Stimulated activated CD4-positive, alpha-beta T cell treated with anti-CD3 and anti-CD28 coated beads, Interleukin-4, amount 100 ng/mL, for 1 hour (primary cell): ENCODE measurements around the gene TRAPPC14.

ENCODE experiments used
- DNase-seq: peaks from one replicate; pipeline ENCODE4 v3.0.0-alpha.2; 2020

TRAPPC14 gene

DNA sequence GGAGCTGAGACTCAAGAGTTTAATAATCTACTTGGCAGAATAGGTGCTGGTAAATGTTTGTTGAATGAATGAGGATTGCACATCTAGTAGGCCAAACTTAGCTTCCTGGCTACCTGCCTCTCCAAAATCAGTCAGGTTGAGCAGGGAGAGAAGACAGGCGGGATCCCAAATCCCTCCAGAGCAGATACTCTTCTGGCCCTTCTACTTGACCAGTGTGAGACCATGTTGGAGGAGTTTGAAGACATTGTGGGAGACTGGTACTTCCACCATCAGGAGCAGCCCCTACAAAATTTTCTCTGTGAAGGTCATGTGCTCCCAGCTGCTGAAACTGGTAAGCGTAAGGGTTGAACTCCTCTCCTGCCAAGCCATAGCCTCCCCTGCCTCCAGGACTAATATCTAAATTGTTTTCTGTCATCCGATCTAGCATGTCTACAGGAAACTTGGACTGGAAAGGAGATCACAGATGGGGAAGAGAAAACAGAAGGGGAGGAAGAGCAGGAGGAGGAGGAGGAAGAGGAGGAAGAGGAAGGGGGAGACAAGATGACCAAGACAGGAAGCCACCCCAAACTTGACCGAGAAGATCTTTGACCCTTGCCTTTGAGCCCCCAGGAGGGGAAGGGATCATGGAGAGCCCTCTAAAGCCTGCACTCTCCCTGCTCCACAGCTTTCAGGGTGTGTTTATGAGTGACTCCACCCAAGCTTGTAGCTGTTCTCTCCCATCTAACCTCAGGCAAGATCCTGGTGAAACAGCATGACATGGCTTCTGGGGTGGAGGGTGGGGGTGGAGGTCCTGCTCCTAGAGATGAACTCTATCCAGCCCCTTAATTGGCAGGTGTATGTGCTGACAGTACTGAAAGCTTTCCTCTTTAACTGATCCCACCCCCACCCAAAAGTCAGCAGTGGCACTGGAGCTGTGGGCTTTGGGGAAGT lies 34.0 kb downstream of the TRAPPC14 start:
- no peak for DNase-seq

DNA sequence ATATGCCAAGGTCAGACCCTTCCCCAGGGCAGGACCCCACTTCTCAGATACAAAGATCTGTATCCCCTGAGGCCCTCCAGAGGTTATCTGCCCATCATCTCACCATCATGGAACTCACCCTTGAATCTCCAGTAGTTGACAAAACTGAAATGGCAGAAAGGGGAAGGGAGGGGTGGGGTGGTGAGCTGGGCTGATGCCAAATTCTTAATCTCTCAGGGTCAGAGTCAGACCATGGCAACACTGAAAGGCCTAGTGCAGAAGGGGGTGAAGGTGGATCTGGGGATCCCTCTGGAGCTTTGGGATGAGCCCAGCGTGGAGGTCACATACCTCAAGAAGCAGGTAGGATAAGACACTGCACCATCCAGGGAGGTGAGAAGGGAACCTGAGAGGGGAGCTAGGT lies 36.0 kb downstream of the TRAPPC14 start:
- no peak for DNase-seq

DNA sequence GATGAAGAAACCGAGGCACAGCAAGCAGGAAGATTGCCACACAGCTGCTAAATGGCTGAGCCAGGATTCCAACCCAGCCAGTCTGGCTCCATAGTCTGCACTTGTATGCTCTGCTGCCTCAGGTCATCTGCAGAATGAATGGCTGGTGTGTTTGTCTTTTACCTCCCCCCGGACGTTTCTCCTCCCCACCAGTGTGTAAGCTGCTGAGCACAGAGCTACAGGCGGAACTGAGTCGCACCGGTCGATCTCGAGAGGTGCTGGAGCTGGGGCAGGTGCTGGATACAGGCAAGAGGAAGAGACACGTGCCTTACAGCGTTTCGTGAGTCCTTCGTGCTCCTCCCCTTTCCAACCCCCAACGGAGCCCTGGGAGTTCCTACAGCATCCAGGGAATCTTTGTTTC lies 36.5 kb downstream of the TRAPPC14 start:
- no peak for DNase-seq

DNA sequence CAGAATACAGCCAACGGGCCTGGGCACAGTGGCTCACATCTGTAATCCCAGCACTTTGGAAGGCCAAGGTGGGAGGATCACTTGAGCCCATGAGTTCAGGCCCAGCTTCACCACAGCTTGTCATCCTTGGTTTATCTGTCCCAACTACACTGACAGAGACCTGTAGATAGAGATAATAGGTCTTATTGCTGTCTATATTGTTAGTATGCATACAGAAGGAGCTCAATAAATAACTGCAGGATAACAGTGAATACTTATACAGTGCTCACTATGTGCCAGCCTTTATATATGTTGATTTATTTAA lies 37.8 kb downstream of the TRAPPC14 start:
- DNase-seq: no peak

DNA sequence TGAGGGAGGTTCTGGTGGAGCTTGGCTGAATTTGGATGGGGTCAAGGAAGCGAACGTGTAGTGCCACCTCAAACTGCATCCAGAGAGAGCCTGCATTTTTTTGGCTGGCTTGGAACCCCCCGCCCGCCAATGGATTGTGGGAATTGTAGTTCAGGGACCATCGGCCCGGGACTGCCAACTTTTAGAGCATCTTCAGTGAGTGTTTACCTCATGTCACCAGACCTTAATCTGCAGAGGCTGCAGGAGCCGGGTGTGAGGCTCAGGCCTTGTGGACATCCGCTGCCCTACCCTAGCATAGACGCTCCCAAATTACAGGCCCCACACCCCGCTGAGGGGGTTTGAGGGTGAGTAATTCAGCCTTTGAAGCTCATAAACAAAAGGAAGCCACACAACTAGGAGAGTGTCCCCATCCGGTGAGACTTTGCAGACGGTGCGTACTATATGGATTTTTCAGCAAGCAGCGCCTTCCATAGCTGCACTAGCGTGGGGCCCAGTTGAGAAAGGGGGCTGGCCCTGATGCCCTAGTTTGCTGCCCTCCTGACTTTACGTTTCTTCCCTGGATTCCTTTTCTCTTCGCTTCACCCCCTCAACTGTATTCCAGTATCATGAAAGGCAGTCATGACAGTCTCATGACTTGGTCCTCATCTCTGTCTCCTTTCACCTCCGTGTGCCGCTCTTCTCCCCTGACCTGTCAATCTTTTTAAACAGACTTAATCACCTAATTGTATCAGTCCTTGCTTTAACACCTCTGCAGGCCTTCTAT lies 38.4 kb downstream of the TRAPPC14 start:
- peak; percentile 66 for DNase-seq

DNA sequence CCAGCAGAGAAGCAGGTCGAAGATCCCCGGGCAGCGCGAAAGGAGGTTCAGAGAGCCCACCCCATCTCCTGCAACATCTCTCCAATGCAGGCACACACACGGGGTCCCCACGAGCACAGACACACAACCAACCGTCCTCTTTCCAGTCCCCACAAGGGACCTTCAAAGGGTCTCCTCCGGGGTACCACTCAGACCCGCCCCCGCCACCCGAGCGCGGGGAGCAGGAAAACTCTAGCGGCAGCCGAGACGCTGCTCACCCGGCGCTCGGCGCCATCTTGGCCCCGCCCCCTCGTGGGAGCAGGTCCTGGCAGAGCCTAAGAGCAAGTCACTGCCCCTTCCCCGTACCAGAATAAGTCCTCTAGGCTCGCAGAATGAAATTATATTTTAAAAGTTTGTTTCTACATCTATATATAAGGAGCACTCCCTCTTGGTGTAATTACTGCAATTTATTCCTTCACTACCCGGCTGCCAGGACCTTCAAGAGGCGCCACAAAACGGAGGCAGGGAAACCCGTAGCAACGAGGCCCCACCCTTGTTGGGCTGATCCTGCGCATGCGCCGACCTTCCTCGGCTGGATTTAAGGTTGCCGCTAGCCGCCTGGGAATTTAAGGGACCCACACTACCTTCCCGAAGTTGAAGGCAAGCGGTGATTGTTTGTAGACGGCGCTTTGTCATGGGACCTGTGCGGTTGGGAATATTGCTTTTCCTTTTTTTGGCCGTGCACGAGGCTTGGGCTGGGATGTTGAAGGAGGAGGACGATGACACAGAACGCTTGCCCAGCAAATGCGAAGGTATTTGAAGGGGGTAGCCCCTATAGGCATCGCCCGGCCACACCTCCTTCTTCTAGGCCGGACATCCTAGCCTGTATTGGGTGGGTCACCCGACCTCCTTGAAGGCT lies 39.2 kb downstream of the TRAPPC14 start, which contains the start of the genes CNPY4 and TAF6:
CNPY4 (plus strand) TSS at position 563 of the 898 bp plus-strand sequence; CDS start at position 674, 111 bp downstream.
TAF6 (minus strand) TSS at position 287 of the 898 bp plus-strand sequence. CDS start 5,149 bp downstream, outside the sequence.
- DNase-seq: peak; percentile 96

DNA sequence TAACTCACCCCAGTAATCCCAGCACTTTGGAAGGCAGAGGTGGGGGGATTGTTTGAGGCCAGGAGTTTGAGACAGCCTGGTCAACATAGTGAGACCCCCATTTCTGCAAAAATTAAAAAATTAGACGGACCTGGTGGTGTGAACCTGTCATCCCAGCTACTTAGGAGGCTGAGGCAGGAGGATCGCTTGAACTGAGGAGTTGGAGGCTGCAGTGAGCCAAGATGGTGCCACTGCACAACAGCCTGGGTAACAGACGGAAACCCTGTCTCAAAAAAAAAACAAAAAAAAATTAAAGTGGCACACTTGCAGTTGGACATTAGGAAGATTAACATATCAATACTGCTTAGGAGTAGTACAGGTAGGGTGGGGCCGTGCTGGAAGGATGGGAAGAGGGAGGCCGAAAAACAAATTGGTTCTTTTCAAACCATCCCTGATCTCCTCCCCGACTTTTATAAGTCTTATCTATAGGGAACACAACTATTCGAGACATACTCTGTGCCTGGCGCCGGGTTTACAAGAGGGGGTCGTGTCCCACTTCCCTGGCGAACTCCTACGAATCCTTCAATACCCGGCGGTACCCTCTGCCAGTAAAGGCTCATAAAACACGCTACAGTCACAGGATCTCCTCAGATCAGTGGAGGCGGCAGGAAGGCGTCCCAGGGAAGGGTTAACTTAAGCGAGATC lies 40.0 kb downstream of the TRAPPC14 start:
- no peak for DNase-seq

DNA sequence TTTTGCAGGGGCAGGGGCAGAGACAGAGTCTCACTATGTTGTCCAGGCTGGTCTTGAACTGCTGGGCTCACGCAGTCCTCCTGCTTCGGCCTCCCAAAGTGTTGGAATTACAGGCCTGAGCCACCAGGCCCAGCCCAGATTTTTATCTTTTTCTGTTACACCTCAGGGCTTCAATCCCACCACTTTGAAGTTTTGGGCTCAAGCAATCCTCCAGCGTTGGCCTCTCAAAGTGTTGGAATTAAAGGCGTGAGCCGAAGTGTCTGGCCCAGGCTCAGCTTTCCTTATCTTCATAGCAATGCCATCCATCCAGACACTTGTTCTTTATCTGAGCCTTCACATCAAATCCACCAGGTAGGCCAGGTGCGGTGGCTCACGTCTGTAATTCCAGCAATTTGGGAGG lies 43.5 kb downstream of the TRAPPC14 start:
- DNase-seq: no peak

DNA sequence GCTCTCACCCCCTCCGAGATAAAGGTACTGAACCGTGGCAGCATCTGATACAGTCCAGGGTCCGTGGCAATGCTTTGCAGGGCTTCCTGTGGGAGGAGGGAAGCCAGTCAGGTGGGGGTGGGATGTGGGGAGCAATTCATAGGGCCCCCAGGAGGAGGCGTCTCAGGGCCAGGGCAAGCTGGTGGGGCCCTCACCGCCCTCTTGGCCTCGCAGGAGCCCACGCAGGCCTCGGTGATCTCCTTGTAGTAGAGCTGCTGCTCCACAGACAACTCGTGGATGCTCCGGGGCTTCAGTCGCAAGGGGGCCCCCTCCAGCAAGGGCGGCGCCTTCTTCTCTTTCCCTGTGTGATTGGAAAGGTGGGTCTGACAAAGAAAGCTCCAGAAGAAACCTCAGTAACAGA lies 46.6 kb downstream of the TRAPPC14 start:
- DNase-seq: no peak

DNA sequence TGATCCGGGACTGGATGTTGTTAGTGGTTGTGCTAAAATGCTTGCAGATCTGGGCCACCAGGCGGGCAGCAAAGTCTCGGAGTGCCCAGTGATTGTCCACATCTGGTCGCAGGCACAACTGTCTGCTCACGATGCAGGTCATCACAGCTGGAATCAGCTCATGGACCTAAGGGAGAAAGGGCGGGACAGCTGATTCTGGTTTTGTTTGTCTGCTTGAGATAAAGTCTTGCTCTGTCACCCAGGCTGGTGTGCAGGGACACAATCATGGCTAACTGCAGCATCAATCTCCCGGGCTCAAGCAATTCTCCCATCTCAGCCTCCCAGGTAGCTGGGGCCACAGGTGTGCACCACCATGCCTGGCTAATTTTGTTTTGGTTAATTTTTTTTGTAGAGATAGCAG lies 47.4 kb downstream of the TRAPPC14 start:
- no peak for DNase-seq

DNA sequence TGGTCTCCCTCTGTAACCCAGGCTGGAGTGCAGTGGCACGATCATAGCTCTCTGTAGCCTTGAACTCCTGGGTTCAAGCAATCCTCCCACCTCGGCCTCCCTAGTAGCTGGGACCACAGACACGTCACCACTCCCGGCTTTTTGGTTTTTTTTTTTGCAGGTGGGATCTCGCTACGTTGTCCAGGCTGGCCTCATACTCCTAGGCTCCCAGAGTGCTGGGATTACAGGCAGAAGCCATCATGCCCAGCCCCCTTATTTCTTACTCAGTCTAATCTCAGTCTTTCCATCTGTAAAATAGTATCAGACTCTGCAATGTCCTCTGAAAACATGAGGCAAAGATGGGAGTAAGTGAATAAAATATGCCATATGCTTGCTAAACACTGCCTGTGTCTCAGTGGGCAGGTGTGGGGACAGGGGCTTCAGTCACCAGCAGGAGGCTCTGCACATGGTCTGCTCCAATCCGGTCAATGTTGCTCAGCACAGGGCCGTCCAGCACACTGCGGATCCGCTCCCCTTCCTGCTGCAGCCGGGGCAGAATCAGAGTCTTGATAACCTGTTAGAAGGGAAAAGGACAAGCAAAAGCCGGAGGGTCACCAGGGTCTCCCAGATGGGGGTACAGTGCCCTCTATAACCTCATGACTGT lies 48.9 kb downstream of the TRAPPC14 start:
- DNase-seq: no peak

DNA sequence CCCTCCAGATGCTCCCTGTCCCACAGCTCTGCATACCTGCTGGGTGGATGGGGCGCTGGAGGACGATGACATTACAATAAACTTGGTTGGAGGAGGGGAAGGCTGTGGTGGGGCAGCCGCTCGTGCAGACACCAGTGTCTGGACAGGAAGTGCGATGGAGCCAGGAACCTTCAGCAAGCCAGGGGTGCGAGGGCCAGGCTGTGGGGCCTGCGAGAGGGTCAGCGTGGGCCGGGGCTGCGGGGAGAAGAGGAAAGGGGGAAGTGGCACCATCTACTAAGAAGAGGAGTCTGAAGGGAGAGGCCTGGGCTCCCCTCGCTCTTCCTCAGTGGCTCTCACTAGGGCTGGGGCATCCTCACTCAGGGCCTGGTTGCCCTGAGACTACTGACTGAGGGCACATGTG lies 50.6 kb downstream of the TRAPPC14 start:
- no peak for DNase-seq

DNA sequence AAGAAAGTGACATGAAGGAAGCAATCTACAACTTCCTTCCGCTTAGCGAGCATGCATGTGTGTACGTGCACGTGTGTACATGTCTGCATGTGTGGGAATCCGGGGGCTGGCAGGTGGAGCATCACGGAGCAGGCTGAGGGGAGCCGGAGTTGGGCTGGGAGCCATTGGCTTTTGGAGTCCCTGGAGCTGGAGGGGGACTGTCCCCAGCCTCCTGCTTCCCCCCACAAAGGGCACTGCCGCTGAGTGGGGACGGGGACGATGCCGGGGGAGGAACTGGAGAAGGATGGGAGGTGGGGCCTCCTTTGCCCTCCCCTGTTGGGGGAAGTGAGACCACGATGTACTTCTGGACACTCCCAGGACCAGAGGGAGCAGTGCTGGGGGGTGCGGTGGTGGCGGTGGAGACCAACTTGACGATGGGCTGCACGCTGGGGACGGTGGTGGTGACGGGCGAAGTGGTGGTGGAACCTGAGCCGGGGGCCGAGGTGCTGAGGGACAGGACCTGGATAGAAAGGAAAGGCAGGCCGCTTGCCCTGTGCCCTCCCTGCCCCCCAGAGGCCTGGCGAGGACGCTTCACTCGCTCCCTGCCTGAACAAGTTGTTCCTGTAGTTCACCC lies 51.3 kb downstream of the TRAPPC14 start:
- no peak for DNase-seq

DNA sequence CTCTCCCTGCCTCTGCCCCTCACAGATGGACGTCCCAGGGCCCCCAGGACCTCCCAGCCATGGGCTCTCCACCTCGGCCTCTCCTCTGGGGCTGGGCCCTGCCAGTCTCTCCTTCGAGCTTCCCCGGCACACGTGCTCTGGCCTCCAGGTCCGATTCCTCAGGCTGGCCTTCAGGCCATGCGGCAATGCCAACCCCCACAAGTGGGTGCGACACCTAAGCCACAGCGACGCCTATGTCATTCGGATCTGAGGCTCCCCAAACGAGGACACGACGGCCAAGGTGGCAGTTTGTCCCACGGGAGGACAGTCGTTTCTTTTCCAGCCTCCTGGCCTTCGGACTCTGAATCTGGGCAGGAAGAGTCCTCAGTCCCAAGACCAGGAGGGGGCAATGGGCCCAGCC lies 51.9 kb downstream of the TRAPPC14 start:
- no peak for DNase-seq

DNA sequence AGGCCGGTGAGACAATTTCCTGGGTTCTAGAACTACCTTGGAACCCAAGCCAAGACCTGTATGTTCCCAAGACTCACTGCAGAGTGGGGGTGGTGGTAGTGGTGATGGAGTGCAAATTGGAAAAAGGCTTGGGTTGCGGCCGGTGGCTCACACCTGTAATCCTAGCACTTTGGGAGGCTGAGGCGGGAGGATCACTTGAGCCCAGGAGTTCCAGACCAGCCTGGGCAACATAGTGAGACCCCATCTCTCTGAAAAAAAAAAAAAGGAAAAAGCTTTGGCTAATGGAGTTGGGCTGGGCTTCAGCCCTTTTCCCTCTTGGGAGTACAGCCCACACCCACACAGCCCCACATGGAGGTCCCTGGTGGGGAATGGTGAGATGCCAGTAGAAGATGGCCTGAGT lies 53.0 kb downstream of the TRAPPC14 start:
- no peak for DNase-seq
